Activated CD8-positive, alpha-beta T cell treated with anti-CD3 and anti-CD28 coated beads, Interleukin-2, amount 10 ng/mL, durations not matched to agents 7 days and 5 days (primary cell): Measurements from ENCODE around the gene AGMAT. TPM values are rescaled to one million over a fixed set of nuclear protein-coding genes. Genes with fewer than 3 reads are reported as not detected.
A peak's percentile ranks its signal among the peaks of the same experiment; 100 is the strongest.

Source experiments
- ATAC-seq: fragments of 150-1000 bp; cut with Tn5 transposase; one replicate; pipeline ENCODE4 v1.10.0; 2021; ENCODE audit warnings: moderate library complexity
- CTCF ChIA-PET: fragments of 350-600 bp; sonication (Branson Sonifier 250); formaldehyde crosslinking; loops from one replicate; lab custom pipeline; 2021; ENCODE audit warnings: antibody characterized with exemption; lab: Charles Lee
- POLR2A ChIA-PET: fragments of 350-600 bp; sonication (Branson Sonifier 250); formaldehyde crosslinking; loops from one replicate; lab custom pipeline; 2021; ENCODE audit warnings: antibody characterized with exemption; lab: Charles Lee
- DNase-seq: peaks from one replicate; pipeline ENCODE4 v3.0.0-alpha.2; 2020
- H3K27ac Mint-ChIP-seq: one replicate; pipeline ENCODE4 v1.8.0; 2021; ENCODE audit warnings: mild to moderate bottlenecking, mixed read lengths
- H3K27me3 Mint-ChIP-seq: one replicate; pipeline ENCODE4 v1.8.0; 2021; ENCODE audit warnings: low read depth, mixed read lengths
- H3K36me3 Mint-ChIP-seq: one replicate; pipeline ENCODE4 v1.8.0; 2021; ENCODE audit warnings: low read depth, mixed read lengths
- H3K4me1 Mint-ChIP-seq: one replicate; pipeline ENCODE4 v1.8.0; 2021; ENCODE audit warnings: low read depth, mixed read lengths
- H3K4me3 Mint-ChIP-seq: one replicate; pipeline ENCODE4 v1.8.0; 2021; ENCODE audit warnings: mild to moderate bottlenecking, mixed read lengths
- H3K9me3 Mint-ChIP-seq: one replicate; pipeline ENCODE4 v1.8.0; 2022; ENCODE audit warnings: mixed read lengths; ENCODE audit not compliant: insufficient read depth
- total RNA-seq, 2 experiments: library from RNA; stranded (reverse); gene quantifications; one replicate each; pipeline ENCODE4 v1.2.3, GENCODE V29; 2021

Gene AGMAT
- total RNA-seq, 2 experiments from 2014 or later = 10.3 to 10.4 TPM

GRCh38 chr1:15578921-15579682, 5.7 kb downstream of the AGMAT start:
- POLR2A ChIA-PET = interaction anchor here (0.5 to 3.0 kb wide), 8 partner anchors 10 to 118 kb away, joined by 3 to 16 read pairs (median 4); partner anchors contain the start of genes DDI2 and DNAJC16
- peak; percentile 74 for ATAC-seq
- peak; percentile 58 for DNase-seq
- peaks cover 50% of the 10 kb centered on the region for H3K4me1 Mint-ChIP-seq
- H3K27ac Mint-ChIP-seq = peak overlapping the region; percentile 95
- no peaks in the 10 kb centered on the region for H3K27me3 Mint-ChIP-seq
- peaks cover 30% of the 10 kb centered on the region for H3K36me3 Mint-ChIP-seq
- CTCF ChIA-PET = interaction anchor here (1.1 to 1.9 kb wide), 4 partner anchors 16 to 163 kb away, joined by 3 to 5 read pairs (median 4); no protein-coding TSS in a partner anchor
- peak overlapping the region; percentile 23 for H3K4me3 Mint-ChIP-seq
- no peaks in the 10 kb centered on the region for H3K9me3 Mint-ChIP-seq

DNA sequence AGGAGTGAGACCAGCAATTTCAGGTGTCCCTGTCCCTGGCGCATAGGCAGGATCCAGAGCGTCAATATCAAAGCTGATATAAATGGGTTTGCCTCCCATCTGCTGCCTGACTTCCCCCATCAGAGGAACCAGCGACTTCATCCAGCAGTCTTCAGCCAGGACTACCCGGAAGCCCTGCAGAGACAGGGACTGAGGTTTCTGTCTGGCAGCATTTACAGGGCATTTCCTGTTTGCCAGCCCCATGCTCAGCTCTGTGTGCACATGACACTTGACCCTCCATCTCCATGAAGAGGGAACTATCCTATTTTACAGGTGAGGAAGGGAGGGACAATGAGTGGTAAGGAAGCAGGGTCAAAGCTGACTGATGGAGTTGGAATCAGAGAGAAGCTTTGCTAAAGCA, 7.2 kb downstream of the AGMAT start:
- peak; percentile 52 for ATAC-seq
- peak overlapping the region; percentile 43 for H3K4me3 Mint-ChIP-seq
- peak overlapping the region; percentile 95 for H3K27ac Mint-ChIP-seq
- H3K27me3 Mint-ChIP-seq = no peaks in the 10 kb centered on the region
- POLR2A ChIA-PET = interaction anchor here (3.0 kb wide), 1 partner anchor 40 kb away, joined by 16 read pairs; the partner anchor contains the start of gene DDI2
- DNase-seq = peak; percentile 48
- no peaks in the 10 kb centered on the region for H3K9me3 Mint-ChIP-seq
- CTCF ChIA-PET = interaction anchor here (1.0 to 1.9 kb wide), 2 partner anchors 32 to 164 kb away, joined by 3 to 4 read pairs; no protein-coding TSS in a partner anchor
- peaks cover 32% of the 10 kb centered on the region for H3K36me3 Mint-ChIP-seq
- peaks cover 38% of the 10 kb centered on the region for H3K4me1 Mint-ChIP-seq

GRCh38 chr1:15575549-15576150, 9.2 kb downstream of the AGMAT start:
- Mint-ChIP-seq H3K4me1 (peaks cover 34% of the 10 kb centered on the region), H3K27me3 (no peaks in the 10 kb centered on the region), H3K36me3 (peaks cover 44% of the 10 kb centered on the region), H3K9me3 (no peaks in the 10 kb centered on the region), H3K27ac (no peak overlapping the region), H3K4me3 (no peak overlapping the region)
- DNase-seq (no peak), ATAC-seq (no peak)
- POLR2A ChIA-PET = interaction anchor here (0.6 kb wide), 1 partner anchor 37 kb away, joined by 3 read pairs; no protein-coding TSS in a partner anchor
- CTCF ChIA-PET = no interaction called here

GRCh38 chr1:15574741-15575140, 10.1 kb downstream of the AGMAT start:
- Mint-ChIP-seq H3K36me3 (peaks cover 45% of the 10 kb centered on the region), H3K9me3 (no peaks in the 10 kb centered on the region), H3K27me3 (no peaks in the 10 kb centered on the region), H3K27ac (no peak overlapping the region), H3K4me3 (no peak overlapping the region), H3K4me1 (peaks cover 28% of the 10 kb centered on the region)
- CTCF ChIA-PET = interaction anchor here (0.7 kb wide), 1 partner anchor 14 kb away, joined by 3 read pairs; no protein-coding TSS in a partner anchor
- ATAC-seq = no peak
- no peak for DNase-seq
- POLR2A ChIA-PET = no interaction called here

DNA sequence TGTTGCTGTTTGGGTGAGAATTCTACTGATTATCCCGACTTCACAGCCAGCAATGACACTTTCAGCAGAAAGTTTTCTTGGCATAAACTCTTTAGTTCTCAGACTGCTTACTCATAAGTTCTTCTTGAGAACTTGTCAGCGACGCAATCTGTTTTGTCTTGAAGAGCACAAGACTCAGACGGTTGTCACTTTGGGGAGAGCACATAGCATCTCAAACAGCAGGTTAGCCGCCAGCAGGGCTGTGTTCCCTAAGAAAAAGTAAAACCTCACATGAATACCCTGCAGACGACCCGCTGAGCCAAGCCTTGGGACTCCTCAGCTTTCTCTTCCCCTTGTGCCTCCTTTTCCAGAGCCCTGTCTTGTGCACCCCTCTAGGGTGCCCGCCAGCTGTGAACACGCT, 11.4 kb downstream of the AGMAT start:
- no peak overlapping the region for H3K27ac Mint-ChIP-seq
- CTCF ChIA-PET = no interaction called here
- H3K4me1 Mint-ChIP-seq = peaks cover 16% of the 10 kb centered on the region
- peaks cover 46% of the 10 kb centered on the region for H3K36me3 Mint-ChIP-seq
- H3K27me3 Mint-ChIP-seq = no peaks in the 10 kb centered on the region
- POLR2A ChIA-PET = no interaction called here
- ATAC-seq (no peak), DNase-seq (no peak)
- no peaks in the 10 kb centered on the region for H3K9me3 Mint-ChIP-seq
- H3K4me3 Mint-ChIP-seq = no peak overlapping the region

DNA sequence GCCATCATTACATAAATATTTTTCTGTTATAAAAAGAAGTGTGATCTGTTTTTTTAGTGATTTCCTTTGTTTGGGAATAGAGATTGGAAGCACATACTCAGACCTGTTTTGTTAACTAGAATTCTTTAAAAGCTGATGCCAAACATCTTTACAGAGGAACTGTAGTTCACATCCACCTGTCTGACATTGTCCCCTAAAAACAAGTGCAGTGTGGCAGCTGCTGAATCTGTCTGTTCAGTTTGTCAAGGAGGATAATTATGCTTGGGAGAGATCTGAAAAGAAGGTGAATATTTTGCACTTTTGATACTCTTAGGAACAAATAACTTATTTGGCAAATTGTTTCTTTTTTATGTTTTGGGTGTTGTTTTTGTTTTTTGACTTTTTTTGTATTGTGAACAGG, 13.6 kb downstream of the AGMAT start:
- no peak overlapping the region for H3K27ac Mint-ChIP-seq
- no peaks in the 10 kb centered on the region for H3K4me1 Mint-ChIP-seq

DNA sequence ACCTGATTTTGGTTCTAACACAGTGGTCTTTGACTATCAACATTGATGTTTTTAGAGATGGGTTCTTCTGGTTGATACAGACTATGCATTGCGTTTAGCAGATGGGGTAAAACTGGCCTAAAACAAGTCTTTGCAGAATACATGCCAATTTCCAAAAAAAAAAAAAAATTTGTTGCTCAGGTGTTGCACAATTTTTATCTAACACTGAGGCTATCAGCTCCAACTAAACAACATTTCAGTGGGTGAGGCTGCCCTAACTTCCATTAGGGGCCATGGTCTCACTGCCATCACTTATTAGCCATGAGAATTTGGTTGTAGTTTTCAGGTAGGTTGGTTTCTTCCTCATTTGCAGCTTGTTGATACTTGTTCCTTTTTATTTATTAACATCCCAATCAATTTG, 14.0 kb downstream of the AGMAT start:
- POLR2A ChIA-PET = no interaction called here
- Mint-ChIP-seq H3K27ac (no peak overlapping the region), H3K4me3 (no peak overlapping the region), H3K27me3 (no peaks in the 10 kb centered on the region), H3K36me3 (peaks cover 64% of the 10 kb centered on the region), H3K4me1 (no peaks in the 10 kb centered on the region), H3K9me3 (no peaks in the 10 kb centered on the region)
- DNase-seq (no peak), ATAC-seq (no peak)
- CTCF ChIA-PET = interaction anchor here (0.6 to 1.1 kb wide), 2 partner anchors 48 to 171 kb away, joined by 3 read pairs; no protein-coding TSS in a partner anchor

More for the DNA sequence above, 13.6 kb downstream of the AGMAT start:
- CTCF ChIA-PET = interaction anchor here (0.6 to 1.1 kb wide), 2 partner anchors 48 to 170 kb away, joined by 3 read pairs; no protein-coding TSS in a partner anchor
- Mint-ChIP-seq H3K27me3 (no peaks in the 10 kb centered on the region), H3K4me3 (no peak overlapping the region), H3K36me3 (peaks cover 60% of the 10 kb centered on the region), H3K9me3 (no peaks in the 10 kb centered on the region)
- POLR2A ChIA-PET = no interaction called here
- no peak for DNase-seq
- no peak for ATAC-seq

DNA sequence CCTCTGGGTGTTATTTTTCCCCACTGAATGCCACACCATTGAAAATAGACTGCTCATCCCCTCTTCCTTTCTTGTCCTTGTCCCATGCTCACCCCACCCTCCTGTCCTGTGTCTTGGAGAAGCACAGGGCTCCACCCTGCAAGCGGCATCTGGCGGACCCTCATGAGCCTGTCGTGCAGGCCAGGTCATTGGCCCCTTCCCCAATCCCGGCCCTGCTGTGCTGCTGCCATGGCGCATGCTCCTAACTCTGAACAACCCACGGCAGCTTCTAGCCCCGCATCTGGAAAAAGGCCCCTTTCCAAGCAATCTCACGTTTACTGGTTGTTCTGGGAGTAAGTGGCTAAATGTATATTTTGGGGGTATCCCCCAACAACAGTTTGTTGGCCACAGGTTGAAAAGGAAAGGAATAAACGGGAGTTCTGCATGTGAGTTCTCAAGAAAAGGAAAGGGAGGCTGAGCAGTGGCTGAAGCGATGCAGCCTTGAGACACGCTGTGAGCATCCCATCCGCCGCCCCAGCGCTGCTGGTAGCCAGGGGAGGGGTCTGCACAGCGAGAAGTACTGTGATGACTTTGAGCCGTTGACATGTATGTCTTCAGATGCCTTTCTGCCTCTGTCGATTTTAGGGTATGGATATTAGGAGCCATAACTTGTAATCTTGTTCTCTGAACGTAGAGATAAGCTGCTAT, 16.3 kb downstream of the AGMAT start:
- no peak overlapping the region for H3K4me3 Mint-ChIP-seq
- no peak overlapping the region for H3K27ac Mint-ChIP-seq
- no peak for ATAC-seq
- ChIA-PET POLR2A (no interaction called here), CTCF (no interaction called here)
- no peaks in the 10 kb centered on the region for H3K4me1 Mint-ChIP-seq
- no peaks in the 10 kb centered on the region for H3K9me3 Mint-ChIP-seq
- H3K27me3 Mint-ChIP-seq = no peaks in the 10 kb centered on the region
- H3K36me3 Mint-ChIP-seq = peaks cover 66% of the 10 kb centered on the region
- no peak for DNase-seq

GRCh38 chr1:15559189-15559810, 25.6 kb downstream of the AGMAT start:
- ChIA-PET CTCF (no interaction called here), POLR2A (no interaction called here)
- DNase-seq = no peak
- no peaks in the 10 kb centered on the region for H3K4me1 Mint-ChIP-seq
- no peak overlapping the region for H3K4me3 Mint-ChIP-seq
- H3K36me3 Mint-ChIP-seq = peaks cover 29% of the 10 kb centered on the region
- no peaks in the 10 kb centered on the region for H3K27me3 Mint-ChIP-seq
- no peak overlapping the region for H3K27ac Mint-ChIP-seq
- no peaks in the 10 kb centered on the region for H3K9me3 Mint-ChIP-seq
- ATAC-seq = no peak

DNA sequence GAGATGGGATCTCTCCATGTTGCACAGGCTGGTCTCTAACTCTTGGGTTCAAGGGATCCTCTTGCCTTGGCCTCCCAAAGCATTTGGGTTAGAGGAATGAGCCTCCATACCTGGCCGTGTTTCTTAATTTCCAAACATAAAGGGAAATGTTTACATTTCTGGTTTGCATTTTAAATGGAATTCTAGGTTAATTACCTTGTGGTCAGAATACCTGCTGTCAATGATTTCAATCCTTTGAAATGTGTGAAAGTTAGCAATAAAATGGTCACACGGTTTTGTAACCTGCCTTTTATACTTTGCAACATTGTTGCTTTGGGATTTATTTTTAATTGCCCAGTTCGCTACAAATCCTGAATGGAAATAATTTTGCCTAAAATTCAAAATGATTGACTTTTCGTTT, 26.3 kb downstream of the AGMAT start:
- no peak for DNase-seq
- Mint-ChIP-seq H3K9me3 (no peaks in the 10 kb centered on the region), H3K27me3 (no peaks in the 10 kb centered on the region), H3K27ac (no peak overlapping the region), H3K4me3 (no peak overlapping the region), H3K36me3 (peaks cover 23% of the 10 kb centered on the region), H3K4me1 (no peaks in the 10 kb centered on the region)
- ATAC-seq = no peak
- ChIA-PET CTCF (no interaction called here), POLR2A (no interaction called here)

- H3K36me3 Mint-ChIP-seq = peaks cover 18% of the 10 kb centered on the region
- no peaks in the 10 kb centered on the region for H3K27me3 Mint-ChIP-seq
- no peaks in the 10 kb centered on the region for H3K9me3 Mint-ChIP-seq
- no peak for DNase-seq
- H3K4me3 Mint-ChIP-seq = no peak overlapping the region
- no peak overlapping the region for H3K27ac Mint-ChIP-seq
- CTCF ChIA-PET = no interaction called here
- no peak for ATAC-seq
- POLR2A ChIA-PET = interaction anchor here (1.1 kb wide), 1 partner anchor 23 kb away, joined by 3 read pairs; no protein-coding TSS in a partner anchor
- H3K4me1 Mint-ChIP-seq = no peaks in the 10 kb centered on the region
Measured at GRCh38 chr1:15557594-15557993, 27.3 kb downstream of the AGMAT start.
